OCI-LY1 (cell line): ENCODE measurements around the gene TRAPPC10.
"Not testable (repeated sequence)": the region's sequence is repeated elsewhere in the genome, so short reads cannot be mapped to it uniquely, and the experiment has no call there.

Experiments used
- EZH2 ChIP-seq: fragments of 200-600 bp; sonication (generic), shearing (Covaris generic); IDR thresholded peaks from 2 replicates; pipeline ENCODE4 v1.8.0; 2017; ENCODE audit warnings: borderline replicate concordance, mixed run types, mild to moderate bottlenecking, antibody characterized with exemption, low read length, moderate library complexity, mixed read lengths
- TF ChIP-seq, protein P1 (sequence below): fragments of 200-600 bp; sonication (generic), shearing (Covaris generic); IDR thresholded peaks from 2 replicates; pipeline ENCODE4 v1.5.1; 2017; ENCODE audit warnings: mild to moderate bottlenecking, antibody characterized with exemption, low read length, moderate library complexity, mixed read lengths

DNA sequence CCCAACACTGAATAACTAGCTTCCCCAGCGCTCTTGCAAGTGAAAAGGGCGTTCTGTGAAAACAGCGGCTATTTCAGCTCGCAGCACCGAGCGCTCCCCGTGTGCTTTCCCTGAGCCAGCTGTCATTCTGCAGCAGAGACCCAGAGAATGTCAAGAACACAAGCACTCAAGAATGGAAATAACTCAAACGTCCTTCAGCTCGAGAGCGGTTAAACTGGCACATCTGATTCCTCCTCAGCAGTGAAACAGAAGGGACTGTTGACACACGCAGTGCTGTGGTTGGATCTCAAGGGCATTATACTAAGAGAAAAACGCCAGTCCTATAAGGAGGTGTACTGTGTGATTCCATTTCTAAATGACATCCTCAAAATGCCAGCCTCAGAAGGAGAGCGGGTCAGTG is 86.9 kb downstream of the TRAPPC10 start:
- TF ChIP-seq, protein P1, sequence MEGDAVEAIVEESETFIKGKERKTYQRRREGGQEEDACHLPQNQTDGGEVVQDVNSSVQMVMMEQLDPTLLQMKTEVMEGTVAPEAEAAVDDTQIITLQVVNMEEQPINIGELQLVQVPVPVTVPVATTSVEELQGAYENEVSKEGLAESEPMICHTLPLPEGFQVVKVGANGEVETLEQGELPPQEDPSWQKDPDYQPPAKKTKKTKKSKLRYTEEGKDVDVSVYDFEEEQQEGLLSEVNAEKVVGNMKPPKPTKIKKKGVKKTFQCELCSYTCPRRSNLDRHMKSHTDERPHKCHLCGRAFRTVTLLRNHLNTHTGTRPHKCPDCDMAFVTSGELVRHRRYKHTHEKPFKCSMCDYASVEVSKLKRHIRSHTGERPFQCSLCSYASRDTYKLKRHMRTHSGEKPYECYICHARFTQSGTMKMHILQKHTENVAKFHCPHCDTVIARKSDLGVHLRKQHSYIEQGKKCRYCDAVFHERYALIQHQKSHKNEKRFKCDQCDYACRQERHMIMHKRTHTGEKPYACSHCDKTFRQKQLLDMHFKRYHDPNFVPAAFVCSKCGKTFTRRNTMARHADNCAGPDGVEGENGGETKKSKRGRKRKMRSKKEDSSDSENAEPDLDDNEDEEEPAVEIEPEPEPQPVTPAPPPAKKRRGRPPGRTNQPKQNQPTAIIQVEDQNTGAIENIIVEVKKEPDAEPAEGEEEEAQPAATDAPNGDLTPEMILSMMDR: not testable (repeated sequence)
- not testable (repeated sequence) for TF ChIP-seq EZH2
